Hematopoietic multipotent progenitor cell treated with erythropoietin and hydrocortisone succinate and interleukin-3 and kit ligand, for 15 days (in vitro differentiated cells): Measurements from ENCODE around the gene PLEKHA7.

Experiments used
- DNase-seq: peaks from one replicate; pipeline ENCODE4 v3.0.0-alpha.2; 2015; ENCODE audit warnings: low spot score

The PLEKHA7 gene

DNA sequence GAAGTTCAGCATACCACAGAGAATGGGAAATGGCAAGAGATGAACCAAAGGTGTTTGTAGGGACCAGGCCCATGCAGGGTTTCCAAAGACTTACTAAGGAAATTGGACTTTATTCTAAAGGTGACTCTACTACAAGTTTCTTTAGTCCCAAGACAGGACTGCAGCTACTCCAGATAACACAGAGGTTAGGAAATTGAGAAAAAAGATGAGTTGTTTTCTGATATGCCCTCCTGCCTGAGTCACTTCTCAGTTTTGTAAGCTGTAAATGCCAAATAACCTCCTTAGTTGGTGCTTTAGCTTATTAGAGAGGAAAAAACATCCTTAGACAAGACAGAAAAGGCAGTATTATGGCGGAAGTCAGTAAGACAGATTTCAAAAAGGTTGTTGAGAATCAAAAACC is 179.8 kb downstream of the PLEKHA7 start:
- no peak for DNase-seq

- DNase-seq, result no peak
Observed at GRCh38 chr11:16833026-16833425, 181.2 kb downstream of the PLEKHA7 start.

GRCh38 chr11:16832193-16832539 is 182.0 kb downstream of the PLEKHA7 start:
- no peak for DNase-seq

GRCh38 chr11:16831316-16832192 is 182.7 kb downstream of the PLEKHA7 start:
- no peak for DNase-seq

DNA sequence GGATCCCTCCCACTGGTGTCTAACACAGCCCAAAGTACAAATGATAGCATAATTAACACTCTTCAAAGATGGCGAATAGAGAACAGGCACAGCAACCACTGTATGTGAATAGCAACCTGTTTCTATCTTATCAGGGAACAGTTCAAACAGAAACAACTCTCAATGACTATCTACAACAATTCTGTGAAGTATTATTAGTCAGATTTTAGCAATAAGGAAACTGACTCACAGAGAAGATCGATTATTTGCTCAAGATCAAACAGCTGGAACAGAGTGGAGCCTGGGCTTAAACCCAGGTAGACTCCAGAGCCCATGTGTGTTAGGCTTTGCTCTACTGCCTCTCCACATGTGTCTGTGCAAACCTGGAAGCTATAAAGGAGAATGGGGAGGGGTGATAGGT is 187.1 kb downstream of the PLEKHA7 start:
- no peak for DNase-seq

DNA sequence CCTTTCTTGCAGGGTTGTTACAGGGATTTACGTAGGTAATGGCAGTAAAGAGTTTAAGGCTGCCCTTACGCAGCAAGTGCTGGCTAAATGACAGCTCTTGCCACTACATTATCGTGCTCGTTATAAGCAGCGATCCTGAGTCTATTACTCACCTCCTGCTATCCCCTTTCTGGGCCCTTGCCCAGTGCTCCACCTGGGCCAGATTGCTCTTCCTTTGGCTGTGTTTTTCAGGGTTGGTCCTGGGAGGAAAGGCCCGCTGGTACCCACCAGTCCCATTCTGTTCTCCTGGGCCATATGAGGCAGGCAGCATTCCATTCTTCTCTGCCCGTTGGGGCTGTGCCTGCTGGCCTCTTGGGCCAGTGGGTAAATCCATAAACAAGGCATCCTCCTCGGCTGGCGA is 188.2 kb downstream of the PLEKHA7 start:
- DNase-seq, result no peak

DNA sequence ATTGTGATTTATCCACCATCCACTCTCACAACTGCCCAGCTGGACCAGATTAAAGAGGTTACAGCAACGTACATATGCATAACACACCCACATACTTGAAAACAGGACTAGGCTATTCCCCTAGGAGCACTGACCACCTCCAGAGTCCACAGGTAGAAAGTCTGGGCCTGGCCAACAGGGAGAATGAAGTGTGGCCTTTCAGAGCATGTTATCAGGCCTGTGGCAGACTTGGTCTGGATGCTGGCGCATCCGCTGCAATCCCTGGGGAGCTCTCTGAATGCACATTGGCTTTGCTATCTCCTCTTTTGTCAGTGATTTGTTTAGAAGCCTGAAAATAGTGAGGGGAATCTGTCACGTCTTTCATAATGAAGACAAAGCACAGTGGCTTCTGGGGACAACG is 189.1 kb downstream of the PLEKHA7 start:
- no peak for DNase-seq

GRCh38 chr11:16820324-16821092 is 193.7 kb downstream of the PLEKHA7 start:
- DNase-seq, result peak; percentile 64

DNA sequence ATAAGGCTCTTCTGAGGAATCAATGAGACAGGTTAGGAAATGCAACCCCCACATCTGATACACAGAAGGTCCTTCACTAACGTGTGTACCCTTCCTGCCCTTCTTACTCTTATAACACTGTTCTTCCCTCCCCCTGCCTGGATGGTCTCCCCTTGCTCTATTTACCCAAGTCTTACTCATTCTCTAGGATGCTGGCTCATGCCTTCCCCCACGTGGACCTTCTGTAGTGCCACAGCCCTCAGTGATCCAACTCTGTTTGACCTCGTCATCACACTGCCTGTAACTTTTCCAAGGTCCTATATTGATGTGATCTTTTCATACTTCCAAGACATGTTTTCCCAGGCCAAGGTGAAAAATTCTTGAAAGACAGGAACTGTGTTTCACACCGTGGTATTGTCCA is 195.9 kb downstream of the PLEKHA7 start:
- no peak for DNase-seq

DNA sequence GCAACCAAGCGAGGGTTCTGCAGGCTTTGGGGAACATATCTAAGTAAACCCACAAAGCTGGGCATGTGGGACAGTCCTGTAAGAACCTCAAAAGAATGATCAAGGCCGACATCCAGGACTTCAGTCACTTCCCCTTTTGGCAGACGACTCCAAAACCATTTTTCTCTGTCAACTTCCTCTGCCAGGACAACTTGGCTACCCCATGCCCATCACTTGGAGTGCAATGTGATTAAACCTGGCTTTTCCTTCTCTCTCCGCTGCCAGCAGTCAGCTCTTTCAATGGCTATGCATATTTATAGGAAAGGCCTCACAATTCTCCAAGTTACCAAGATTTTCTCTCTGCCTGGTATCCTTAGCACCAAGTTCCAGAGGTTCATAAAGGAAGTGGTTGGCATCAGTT is 196.9 kb downstream of the PLEKHA7 start:
- DNase-seq, result no peak

- DNase-seq, result no peak
Observed at GRCh38 chr11:16816358-16817270, 197.6 kb downstream of the PLEKHA7 start.

DNA sequence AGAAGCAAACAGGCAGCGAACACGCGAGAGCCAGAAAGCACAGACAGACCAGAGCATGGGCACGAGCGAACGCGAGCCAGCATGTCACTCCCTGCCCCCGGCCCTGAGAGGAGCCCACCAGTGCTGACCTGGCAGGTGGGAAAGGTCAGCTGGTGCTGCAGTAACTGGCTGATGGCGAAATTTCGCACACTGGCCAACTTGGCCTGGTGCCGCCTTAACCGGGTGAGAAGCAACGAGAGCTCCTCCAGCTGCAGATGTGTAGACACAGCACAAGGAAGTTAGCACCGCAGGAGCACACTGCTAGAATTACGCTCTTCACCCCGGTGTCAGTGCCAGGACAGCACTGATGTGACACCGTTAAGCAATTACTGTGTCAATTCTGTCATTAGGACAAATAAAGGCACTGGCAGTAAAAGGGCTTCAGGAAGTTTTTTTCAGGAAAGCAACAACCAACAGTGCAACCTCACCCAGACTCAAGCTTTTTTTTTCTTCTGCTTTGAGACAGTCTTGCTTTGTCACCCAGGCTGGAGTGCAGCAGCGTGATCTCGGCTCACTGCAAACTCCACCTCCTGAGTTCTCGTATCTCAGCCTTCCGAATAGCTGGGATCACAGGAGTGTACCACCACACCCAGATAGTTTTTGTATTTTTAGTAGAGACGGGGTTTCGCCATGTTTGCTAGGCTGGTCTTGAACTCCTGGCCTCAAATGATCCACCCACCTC is 199.0 kb downstream of the PLEKHA7 start:
- DNase-seq, result no peak

- DNase-seq, result no peak
Observed at GRCh38 chr11:16814410-16815046, 199.7 kb downstream of the PLEKHA7 start.

- no peak for DNase-seq
Observed at GRCh38 chr11:16813126-16813525, 201.1 kb downstream of the PLEKHA7 start.

GRCh38 chr11:16812274-16812673 is 201.9 kb downstream of the PLEKHA7 start:
- DNase-seq, result no peak

GRCh38 chr11:16811136-16812020 is 202.8 kb downstream of the PLEKHA7 start:
- no peak for DNase-seq

DNA sequence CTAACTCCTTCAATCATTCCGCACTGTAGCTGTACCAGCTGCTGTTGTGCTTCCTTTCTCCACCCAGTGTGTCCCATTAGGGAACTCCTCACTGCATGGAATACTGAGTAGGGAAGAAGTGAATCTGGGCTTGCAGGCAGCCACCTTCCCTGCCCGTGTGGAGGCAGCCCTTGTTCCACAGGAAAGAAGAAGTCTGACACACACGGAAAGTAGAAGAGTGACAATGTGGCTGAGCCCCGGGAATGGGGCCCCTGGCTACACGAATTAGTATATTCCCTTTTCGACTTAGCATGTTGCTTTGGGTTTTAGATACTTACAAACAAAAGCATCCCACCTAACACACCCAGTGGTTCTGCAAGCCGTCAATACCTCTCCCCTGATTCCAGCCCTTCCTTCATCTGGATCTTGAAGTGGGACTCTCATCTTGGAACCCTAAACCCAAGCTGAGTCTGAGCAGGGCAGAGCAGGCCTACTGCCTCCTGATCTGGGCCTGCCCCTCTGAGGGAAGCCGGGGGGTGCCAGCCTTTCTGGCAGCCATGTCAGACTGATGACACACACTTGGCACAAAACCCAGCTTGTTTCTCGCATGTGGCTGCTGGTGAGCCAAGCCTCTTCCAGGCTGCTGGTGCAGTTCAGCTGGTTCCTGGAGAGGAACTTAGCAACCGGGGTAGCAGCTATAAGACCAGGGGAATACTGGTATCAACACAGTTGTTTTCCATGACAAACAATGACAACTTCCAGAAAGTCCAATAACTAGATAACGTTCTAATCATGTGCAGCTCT is 204.1 kb downstream of the PLEKHA7 start:
- DNase-seq, result no peak

GRCh38 chr11:16807306-16807705 is 206.9 kb downstream of the PLEKHA7 start:
- no peak for DNase-seq

GRCh38 chr11:16806791-16807190 is 207.4 kb downstream of the PLEKHA7 start:
- DNase-seq, result no peak
